ENCODE results near the gene PIEZO1. TPM values are rescaled to one million over a fixed set of nuclear protein-coding genes. Genes with fewer than 3 reads are reported as not detected.
A peak's percentile ranks its signal among the peaks of the same experiment; 100 is the strongest.
"Not testable (repeated sequence)": the region's sequence is repeated elsewhere in the genome, so short reads cannot be mapped to it uniquely, and the experiment has no call there.

Gene PIEZO1
- polyA plus RNA-seq, 1 experiment: 47.0 TPM

DNA sequence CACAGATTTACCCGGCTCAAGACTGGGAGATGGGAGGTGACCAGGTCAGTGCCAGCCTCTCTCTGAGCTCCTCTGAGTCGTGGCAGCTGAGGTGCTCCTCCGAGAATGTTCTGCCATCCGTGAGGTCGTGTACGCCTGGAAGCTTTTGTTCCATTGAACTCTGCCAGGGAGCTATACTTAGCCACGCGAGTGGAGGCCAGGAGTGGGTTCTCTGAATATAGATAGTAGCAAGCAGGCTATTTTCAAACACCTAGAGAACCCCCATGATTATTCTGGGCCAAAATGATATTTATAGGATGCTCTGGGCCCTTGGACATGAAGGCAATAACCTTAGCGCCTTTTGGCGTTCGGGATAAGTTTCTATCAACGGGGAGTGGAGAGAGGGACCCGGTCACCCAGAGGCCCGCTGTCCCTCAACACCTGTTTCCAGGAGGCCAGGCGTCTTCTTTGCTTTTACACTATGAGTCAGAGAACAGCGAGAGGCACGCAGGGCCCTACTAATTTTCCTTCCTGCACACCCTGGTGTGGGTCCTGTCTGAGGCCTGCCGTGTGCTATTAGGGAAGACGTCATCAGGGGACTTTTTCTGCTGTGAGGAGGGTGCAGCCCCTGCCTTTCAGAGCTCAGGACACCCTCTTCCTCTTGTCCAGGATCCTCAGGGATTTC is 111.2 kb downstream of the PIEZO1 start:
- ChIA-PET CTCF (interaction anchor here (0.9 to 1.5 kb wide), 2 partner anchors 9 to 11 kb away, joined by 3 read pairs; no protein-coding TSS in a partner anchor), POLR2A (no interaction called here)
- no peak overlapping the region for H3K27ac ChIP-seq (ENCODE audit: low read depth, low read length)
- no peak for DNase-seq (ENCODE audit: low read depth, low spot score)
- H3K9me3 ChIP-seq (ENCODE audit: control insufficient read depth, insufficient read depth, low read length): no peaks in the 10 kb centered on the region; the same call in 1 of the 2 replicates
- no peak for TF ChIP-seq CTCF (IDR thresholded peaks at IDR 0.05; ENCODE audit: low read depth, low read length)
- H3K4me3 ChIP-seq (ENCODE audit: low read depth, low read length): no peak overlapping the region
- peaks cover 4% of the 10 kb centered on the region for H3K27me3 ChIP-seq (ENCODE audit: control insufficient read depth, insufficient read depth, low read length)

DNA sequence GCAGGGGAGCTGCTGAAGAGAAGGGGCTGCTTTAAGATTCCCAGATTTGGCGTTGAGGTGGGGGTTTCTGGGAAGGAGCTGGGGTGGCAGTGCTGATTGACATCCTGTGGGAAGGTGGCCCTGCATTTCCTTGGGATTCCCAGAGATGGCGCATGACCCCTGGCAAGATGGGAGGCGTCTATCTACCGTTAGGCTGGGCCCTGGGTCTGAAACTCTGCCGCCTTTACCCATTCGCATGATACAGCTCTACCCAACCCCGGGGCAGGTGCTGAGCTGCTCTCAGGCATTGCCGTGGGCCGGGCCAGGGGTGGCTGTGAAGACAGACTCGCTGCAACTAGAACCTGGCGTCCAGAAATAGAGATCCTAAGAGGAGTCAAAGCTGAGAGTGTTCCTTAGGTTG is 112.2 kb downstream of the PIEZO1 start:
- H3K27me3 ChIP-seq (ENCODE audit: control insufficient read depth, insufficient read depth, low read length): no peaks in the 10 kb centered on the region
- DNase-seq (ENCODE audit: low read depth, low spot score): no peak
- ChIA-PET CTCF (no interaction called here), POLR2A (interaction anchor here (0.6 kb wide), 1 partner anchor 1008 kb away, joined by 4 read pairs; no protein-coding TSS in a partner anchor)
- peak; percentile 27; the same call in 1 of the 2 replicates for TF ChIP-seq CTCF (IDR thresholded peaks at IDR 0.05; ENCODE audit: low read depth, low read length)
- H3K4me3 ChIP-seq (ENCODE audit: low read depth, low read length): no peak overlapping the region
- no peak overlapping the region for H3K27ac ChIP-seq (ENCODE audit: low read depth, low read length)
- no peaks in the 10 kb centered on the region; the same call in 1 of the 2 replicates for H3K9me3 ChIP-seq (ENCODE audit: control insufficient read depth, insufficient read depth, low read length)

DNA sequence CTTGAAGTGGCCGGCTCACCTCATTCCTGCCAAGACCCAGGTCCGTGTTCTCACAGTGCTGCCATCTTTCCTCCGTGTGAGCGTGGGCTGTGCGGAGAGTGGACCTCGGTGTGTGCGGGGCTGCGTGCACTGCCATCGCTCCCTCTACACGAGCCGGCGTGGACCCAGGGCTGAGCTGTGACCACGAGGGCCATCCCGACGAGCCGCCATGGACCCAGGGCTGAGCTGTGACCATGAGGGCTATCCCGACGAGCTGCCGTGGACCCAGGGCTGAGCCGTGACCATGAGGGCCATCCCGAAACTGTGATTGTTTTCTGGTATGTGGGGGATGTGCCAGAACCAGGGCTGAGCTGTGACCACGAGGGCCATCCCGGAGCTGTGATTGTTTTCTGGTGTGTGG is 113.2 kb downstream of the PIEZO1 start:
- no peaks in the 10 kb centered on the region for H3K27me3 ChIP-seq (ENCODE audit: control insufficient read depth, insufficient read depth, low read length)
- no peaks in the 10 kb centered on the region; the same call in 1 of the 2 replicates for H3K9me3 ChIP-seq (ENCODE audit: control insufficient read depth, insufficient read depth, low read length)
- POLR2A ChIA-PET: no interaction called here
- no peak for TF ChIP-seq CTCF (IDR thresholded peaks at IDR 0.05; ENCODE audit: low read depth, low read length)
- no peak for DNase-seq (ENCODE audit: low read depth, low spot score)
- CTCF ChIA-PET: interaction anchor here (0.6 kb wide), 1 partner anchor 8 kb away, joined by 3 read pairs; no protein-coding TSS in a partner anchor
- no peak overlapping the region for H3K4me3 ChIP-seq (ENCODE audit: low read depth, low read length)
- H3K27ac ChIP-seq (ENCODE audit: low read depth, low read length): no peak overlapping the region

DNA sequence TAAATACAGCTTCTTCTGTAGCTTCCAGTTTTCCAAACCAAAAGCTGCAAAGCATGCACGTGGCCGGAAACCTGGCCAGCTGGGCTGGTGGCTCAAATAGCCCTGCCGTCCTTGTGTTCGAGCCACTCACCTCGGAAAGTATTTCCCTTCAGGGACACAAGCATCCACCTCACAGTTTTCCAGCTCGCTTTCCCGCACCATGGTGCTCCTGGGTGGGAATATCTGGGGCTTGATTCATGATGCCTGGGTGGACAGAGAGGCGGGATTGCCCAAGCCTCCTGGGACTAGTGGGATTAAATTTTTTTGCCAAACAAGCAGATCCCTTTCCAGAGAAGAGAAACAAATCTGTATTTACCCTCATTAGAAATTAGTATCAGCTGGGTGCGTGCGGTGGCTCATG is 115.0 kb downstream of the PIEZO1 start:
- no peaks in the 10 kb centered on the region for H3K27me3 ChIP-seq (ENCODE audit: control insufficient read depth, insufficient read depth, low read length)
- ChIA-PET POLR2A (no interaction called here), CTCF (no interaction called here)
- no peak for TF ChIP-seq CTCF (IDR thresholded peaks at IDR 0.05; ENCODE audit: low read depth, low read length)
- H3K9me3 ChIP-seq (ENCODE audit: control insufficient read depth, insufficient read depth, low read length): no peaks in the 10 kb centered on the region
- no peak overlapping the region for H3K4me3 ChIP-seq (ENCODE audit: low read depth, low read length)
- DNase-seq (ENCODE audit: low read depth, low spot score): no peak
- no peak overlapping the region for H3K27ac ChIP-seq (ENCODE audit: low read depth, low read length)

DNA sequence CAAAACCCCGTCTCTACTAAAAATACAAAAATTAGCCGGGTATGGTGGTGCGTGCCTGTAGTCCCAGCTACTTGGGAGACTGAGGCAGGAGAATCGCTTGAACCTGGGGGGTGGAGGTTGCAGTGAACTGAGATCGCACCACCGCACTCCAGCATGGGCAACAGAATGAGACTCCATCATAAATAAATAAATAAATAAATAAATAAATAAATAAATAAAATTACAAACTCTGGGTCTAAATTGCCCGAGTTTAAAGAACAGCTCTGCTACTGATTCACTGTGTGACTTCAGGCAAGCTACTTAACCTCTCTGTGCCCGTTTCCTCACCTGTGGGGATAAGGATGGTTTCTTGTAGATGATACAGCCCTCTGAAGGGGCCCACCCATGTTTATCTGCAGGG is 115.5 kb downstream of the PIEZO1 start:
- H3K27me3 ChIP-seq (ENCODE audit: control insufficient read depth, insufficient read depth, low read length); H3K27ac ChIP-seq (ENCODE audit: low read depth, low read length); H3K9me3 ChIP-seq (ENCODE audit: control insufficient read depth, insufficient read depth, low read length); H3K4me3 ChIP-seq (ENCODE audit: low read depth, low read length); CTCF ChIA-PET; POLR2A ChIA-PET; DNase-seq (ENCODE audit: low read depth, low spot score): not testable (repeated sequence)
